Coronary artery (tissue), 2 donors: ENCODE data around the gene LAMP1.
"Not testable (repeated sequence)": the region's sequence is repeated elsewhere in the genome, so short reads cannot be mapped to it uniquely, and the experiment has no call there.

Experiments
- DNase-seq: peaks from one replicate; pipeline ENCODE4 v3.0.0-alpha.2; 2017; ENCODE audit warnings: low spot score
- H3K27ac ChIP-seq, 2 donors: fragments of 200-600 bp; sonication (generic); one replicate each; pipeline ENCODE4 v1.5.1; 2016 to 2019
- H3K4me3 ChIP-seq: fragments of 200-600 bp; sonication (generic); 2 replicates; pipeline ENCODE4 v1.5.1; 2016; ENCODE audit warnings: mild to moderate bottlenecking, moderate library complexity
- CTCF ChIP-seq: fragments of 200-600 bp; sonication (generic); IDR thresholded peaks from one replicate; pipeline ENCODE4 v1.5.1; 2019; ENCODE audit warnings: antibody characterized with exemption

LAMP1 gene

GRCh38 chr13:113369881-113370280, 72.8 kb downstream of the LAMP1 start:
- H3K27ac ChIP-seq: no peak overlapping the region
- no peak overlapping the region for H3K4me3 ChIP-seq
- no peak for DNase-seq
- TF ChIP-seq CTCF: no peak

GRCh38 chr13:113371061-113371460, 74.0 kb downstream of the LAMP1 start:
- TF ChIP-seq CTCF: no peak
- H3K4me3 ChIP-seq: no peak overlapping the region
- DNase-seq: no peak
- no peak overlapping the region for H3K27ac ChIP-seq

GRCh38 chr13:113371701-113372100, 74.7 kb downstream of the LAMP1 start:
- H3K4me3 ChIP-seq, H3K27ac ChIP-seq: not testable (repeated sequence)
- DNase-seq: peak; percentile 50
